Osteoblast (primary cell): ENCODE results near the gene TENM4. TPM values are rescaled to one million over a fixed set of nuclear protein-coding genes. Genes with fewer than 3 reads are reported as not detected.
"Not testable (repeated sequence)": the region's sequence is repeated elsewhere in the genome, so short reads cannot be mapped to it uniquely, and the experiment has no call there.

Experiments used
- DNase-seq: peaks from one replicate; pipeline ENCODE4 v3.0.0; 2011; ENCODE audit warnings: low spot score, mixed read lengths; ENCODE audit not compliant: insufficient read length; ENCODE audit errors: missing footprints
- H2AFZ ChIP-seq: 2 replicates; pipeline ENCODE4 v1.6.0; 2011; ENCODE audit warnings: mild to moderate bottlenecking, low read length
- H3K27ac ChIP-seq: 2 replicates; pipeline ENCODE4 v1.5.1; 2011; ENCODE audit warnings: mild to moderate bottlenecking, low read depth, low read length, moderate library complexity
- H3K27me3 ChIP-seq: 2 replicates; pipeline ENCODE4 v1.6.0; 2012; ENCODE audit warnings: mild to moderate bottlenecking, control low read depth, inconsistent platforms, low read length, moderate library complexity; ENCODE audit not compliant: insufficient read depth
- H3K36me3 ChIP-seq: 2 replicates; pipeline ENCODE4 v1.5.1; 2011; ENCODE audit warnings: mild to moderate bottlenecking, low read length, control low read depth, moderate library complexity; ENCODE audit not compliant: insufficient read depth
- H3K4me1 ChIP-seq: 2 replicates; pipeline ENCODE4 v1.5.1; 2011; ENCODE audit warnings: mild to moderate bottlenecking, low read length, control low read depth, moderate library complexity; ENCODE audit not compliant: insufficient read depth
- H3K4me2 ChIP-seq: 2 replicates; pipeline ENCODE4 v1.6.0; 2011; ENCODE audit warnings: mild to moderate bottlenecking, low read length; ENCODE audit not compliant: insufficient read depth
- H3K4me3 ChIP-seq: fragments of 200-600 bp; sonication (generic); 3 replicates; pipeline ENCODE4 v1.5.1; 2012; ENCODE audit warnings: mild to moderate bottlenecking, low read length, inconsistent platforms; ENCODE audit not compliant: insufficient read depth
- H3K79me2 ChIP-seq: 2 replicates; pipeline ENCODE4 v1.6.0; 2012; ENCODE audit warnings: mild to moderate bottlenecking, low read length, control low read depth, inconsistent platforms; ENCODE audit not compliant: insufficient read depth
- H3K9me3 ChIP-seq: 2 replicates; pipeline ENCODE4 v1.5.1; 2011; ENCODE audit warnings: low read depth, low read length, control low read depth
- H4K20me1 ChIP-seq: 2 replicates; pipeline ENCODE4 v1.6.0; 2012; ENCODE audit warnings: mild to moderate bottlenecking, low read length, control low read depth; ENCODE audit not compliant: insufficient read depth
- CTCF ChIP-seq: IDR thresholded peaks from 2 replicates; pipeline ENCODE4 v1.5.1; 2011; ENCODE audit warnings: mild to moderate bottlenecking, low read depth, low read length, moderate library complexity; ENCODE audit errors: extremely low read depth
- total RNA-seq: library from RNA; depleted of rRNA; stranded (reverse); fragments of >200 nt; gene quantifications from 2 replicates; pipeline ENCODE4 v1.2.3, GENCODE V29; 2012

Gene TENM4
- total RNA-seq, 1 donor: 63.3 TPM

- Histone ChIP-seq H4K20me1 (no peaks in the 10 kb centered on the region), H3K79me2 (no peaks in the 10 kb centered on the region), H3K36me3 (no peaks in the 10 kb centered on the region), H3K4me1 (no peaks in the 10 kb centered on the region), H2AFZ (no peak overlapping the region), H3K4me3 (no peak overlapping the region), H3K27ac (no peak overlapping the region), H3K4me2 (no peak overlapping the region), H3K27me3 (no peaks in the 10 kb centered on the region), H3K9me3 (no peaks in the 10 kb centered on the region)
- no peak for TF ChIP-seq CTCF
- DNase-seq: no peak
Measured at GRCh38 chr11:79192836-79193235, 248.0 kb downstream of the TENM4 start.

GRCh38 chr11:79191716-79192115 is 249.1 kb downstream of the TENM4 start:
- DNase-seq: not testable (repeated sequence)

GRCh38 chr11:79190553-79190952 is 250.3 kb downstream of the TENM4 start:
- not testable (repeated sequence) for H3K27ac ChIP-seq, H3K4me1 ChIP-seq, H3K79me2 ChIP-seq, H3K36me3 ChIP-seq, H3K9me3 ChIP-seq, H4K20me1 ChIP-seq, H3K4me2 ChIP-seq, DNase-seq, H2AFZ ChIP-seq, H3K27me3 ChIP-seq, H3K4me3 ChIP-seq

More at GRCh38 chr11:79191716-79192115, 249.1 kb downstream of the TENM4 start:
- not testable (repeated sequence) for H3K36me3 ChIP-seq, H3K27me3 ChIP-seq, H4K20me1 ChIP-seq, H3K9me3 ChIP-seq, H3K27ac ChIP-seq, H3K4me2 ChIP-seq, H2AFZ ChIP-seq, H3K4me1 ChIP-seq, H3K4me3 ChIP-seq, H3K79me2 ChIP-seq

GRCh38 chr11:79189601-79190000 is 251.2 kb downstream of the TENM4 start:
- Histone ChIP-seq H3K9me3 (no peaks in the 10 kb centered on the region), H3K27me3 (no peaks in the 10 kb centered on the region), H3K4me3 (no peak overlapping the region), H3K27ac (no peak overlapping the region), H3K79me2 (no peaks in the 10 kb centered on the region), H3K4me2 (no peak overlapping the region), H3K4me1 (no peaks in the 10 kb centered on the region), H3K36me3 (no peaks in the 10 kb centered on the region), H4K20me1 (no peaks in the 10 kb centered on the region), H2AFZ (no peak overlapping the region)
- no peak for TF ChIP-seq CTCF
- no peak for DNase-seq

- Histone ChIP-seq H2AFZ (no peak overlapping the region), H3K27ac (no peak overlapping the region), H3K79me2 (no peaks in the 10 kb centered on the region), H3K4me2 (no peak overlapping the region), H3K9me3 (no peaks in the 10 kb centered on the region), H3K36me3 (no peaks in the 10 kb centered on the region), H4K20me1 (no peaks in the 10 kb centered on the region), H3K4me3 (no peak overlapping the region), H3K4me1 (no peaks in the 10 kb centered on the region), H3K27me3 (no peaks in the 10 kb centered on the region)
- DNase-seq: no peak
- TF ChIP-seq CTCF: no peak
Measured at GRCh38 chr11:79189055-79189454, 251.8 kb downstream of the TENM4 start.
